GM12875 (cell line): ENCODE measurements around the gene CDHR2.
"Not testable (repeated sequence)": the region's sequence is repeated elsewhere in the genome, so short reads cannot be mapped to it uniquely, and the experiment has no call there.

Experiments
- H3K4me3 ChIP-seq: one replicate; pipeline ENCODE4 v1.5.1; 2011; ENCODE audit warnings: low read depth, low read length, control low read depth
- TF ChIP-seq, protein P1 (sequence below): IDR thresholded peaks from 2 replicates; pipeline ENCODE4 v1.5.1; 2011; ENCODE audit warnings: low read depth, mild to moderate bottlenecking, control low read depth, inconsistent platforms, low read length, moderate library complexity, borderline replicate concordance; ENCODE audit not compliant: insufficient read depth

CDHR2 gene

DNA sequence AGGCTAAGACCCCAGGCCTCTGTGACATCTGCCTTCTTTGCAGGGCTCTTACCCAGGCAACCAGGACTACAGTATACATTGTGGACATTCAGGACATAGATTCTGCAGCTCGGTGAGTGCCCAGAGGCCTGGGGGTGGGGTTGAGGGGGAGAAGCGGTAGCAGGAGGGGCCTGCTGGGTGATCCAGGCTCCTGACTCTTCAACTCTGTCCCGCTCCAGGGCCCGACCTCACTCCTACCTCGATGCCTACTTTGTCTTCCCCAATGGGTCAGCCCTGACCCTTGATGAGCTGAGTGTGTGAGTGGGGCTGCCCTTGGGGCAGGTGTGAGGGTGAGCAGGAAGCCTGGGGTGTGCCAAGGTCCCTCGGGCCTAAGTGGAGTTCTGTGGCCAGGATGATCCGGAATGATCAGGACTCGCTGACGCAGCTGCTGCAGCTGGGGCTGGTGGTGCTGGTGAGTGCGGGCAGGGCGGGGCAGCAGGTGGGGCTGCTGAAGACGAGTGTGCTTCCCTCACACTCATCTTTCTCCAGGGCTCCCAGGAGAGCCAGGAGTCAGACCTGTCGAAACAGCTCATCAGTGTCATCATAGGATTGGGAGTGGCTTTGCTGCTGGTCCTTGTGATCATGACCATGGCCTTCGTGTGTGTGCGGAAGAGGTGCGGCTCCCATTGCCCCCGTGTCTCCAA is 41.0 kb downstream of the CDHR2 start:
- TF ChIP-seq, protein P1, sequence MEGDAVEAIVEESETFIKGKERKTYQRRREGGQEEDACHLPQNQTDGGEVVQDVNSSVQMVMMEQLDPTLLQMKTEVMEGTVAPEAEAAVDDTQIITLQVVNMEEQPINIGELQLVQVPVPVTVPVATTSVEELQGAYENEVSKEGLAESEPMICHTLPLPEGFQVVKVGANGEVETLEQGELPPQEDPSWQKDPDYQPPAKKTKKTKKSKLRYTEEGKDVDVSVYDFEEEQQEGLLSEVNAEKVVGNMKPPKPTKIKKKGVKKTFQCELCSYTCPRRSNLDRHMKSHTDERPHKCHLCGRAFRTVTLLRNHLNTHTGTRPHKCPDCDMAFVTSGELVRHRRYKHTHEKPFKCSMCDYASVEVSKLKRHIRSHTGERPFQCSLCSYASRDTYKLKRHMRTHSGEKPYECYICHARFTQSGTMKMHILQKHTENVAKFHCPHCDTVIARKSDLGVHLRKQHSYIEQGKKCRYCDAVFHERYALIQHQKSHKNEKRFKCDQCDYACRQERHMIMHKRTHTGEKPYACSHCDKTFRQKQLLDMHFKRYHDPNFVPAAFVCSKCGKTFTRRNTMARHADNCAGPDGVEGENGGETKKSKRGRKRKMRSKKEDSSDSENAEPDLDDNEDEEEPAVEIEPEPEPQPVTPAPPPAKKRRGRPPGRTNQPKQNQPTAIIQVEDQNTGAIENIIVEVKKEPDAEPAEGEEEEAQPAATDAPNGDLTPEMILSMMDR, result no peak
- H3K4me3 ChIP-seq, result no peak overlapping the region

DNA sequence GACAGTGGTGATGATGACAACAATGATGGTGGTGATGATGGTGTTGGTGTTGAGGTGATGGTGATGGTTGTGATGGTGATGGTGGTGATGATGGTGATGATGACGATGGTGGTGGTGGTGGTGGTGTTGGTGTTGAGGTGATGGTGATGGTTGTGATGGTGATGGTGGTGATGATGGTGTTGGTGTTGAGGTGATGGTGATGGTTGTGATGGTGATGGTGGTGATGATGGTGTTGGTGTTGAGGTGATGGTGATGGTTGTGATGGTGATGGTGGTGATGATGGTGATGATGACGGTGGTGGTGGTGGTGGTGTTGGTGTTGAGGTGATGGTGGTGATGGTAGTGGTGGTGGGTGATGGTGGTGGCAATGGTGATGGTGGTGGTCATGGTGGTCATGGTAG is 42.5 kb downstream of the CDHR2 start:
- not testable (repeated sequence) for H3K4me3 ChIP-seq

DNA sequence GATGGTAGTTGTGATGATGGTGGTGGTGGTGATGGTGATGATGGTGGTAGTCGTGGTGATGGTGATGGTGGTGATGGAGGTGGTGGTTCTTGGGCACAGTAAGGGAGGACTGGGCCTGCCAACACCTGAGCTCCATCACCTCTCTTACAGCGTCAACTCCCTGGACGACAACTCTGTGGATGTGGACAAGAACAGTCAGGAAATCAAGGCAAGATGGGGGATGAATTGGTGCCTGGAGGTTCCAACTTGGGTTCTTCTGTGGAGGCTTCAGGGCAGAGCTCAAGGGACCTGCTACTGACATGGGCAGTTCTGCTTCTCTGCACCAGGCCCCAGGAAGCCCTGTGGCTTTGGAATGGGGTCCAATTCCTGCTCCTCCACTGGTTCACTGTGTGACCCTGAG is 43.4 kb downstream of the CDHR2 start:
- TF ChIP-seq, protein P1, result no peak
- H3K4me3 ChIP-seq, result no peak overlapping the region

DNA sequence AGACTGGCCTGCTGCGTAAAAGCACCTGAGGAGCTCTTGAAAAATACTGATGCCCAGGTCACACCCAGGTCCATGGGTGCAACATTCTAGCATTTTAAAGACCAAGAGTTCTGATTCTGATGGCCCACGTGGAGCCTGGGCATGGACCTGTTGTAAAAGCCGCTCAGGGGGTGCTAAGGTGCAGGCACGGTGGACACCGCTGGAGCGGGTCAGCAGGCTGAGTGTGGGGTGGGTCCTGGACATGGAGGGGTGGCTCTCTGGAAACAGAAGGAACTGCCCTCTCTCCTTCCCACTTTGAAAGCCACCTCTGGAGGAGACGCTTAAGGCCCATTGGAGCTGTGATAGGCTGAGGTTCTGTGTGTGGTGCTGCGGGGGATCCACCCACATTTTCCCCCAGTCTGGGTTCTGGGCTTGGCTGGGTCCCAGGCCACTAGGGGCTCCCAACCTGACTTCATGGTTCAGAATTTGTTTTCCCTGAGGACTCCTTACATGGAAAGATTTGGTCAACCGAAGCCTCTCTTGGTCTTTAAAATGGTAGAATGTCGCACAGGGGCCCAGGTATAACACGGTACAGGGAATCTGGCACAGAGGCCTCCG is 44.2 kb downstream of the CDHR2 start:
- H3K4me3 ChIP-seq, result no peak overlapping the region
- TF ChIP-seq, protein P1, result no peak

DNA sequence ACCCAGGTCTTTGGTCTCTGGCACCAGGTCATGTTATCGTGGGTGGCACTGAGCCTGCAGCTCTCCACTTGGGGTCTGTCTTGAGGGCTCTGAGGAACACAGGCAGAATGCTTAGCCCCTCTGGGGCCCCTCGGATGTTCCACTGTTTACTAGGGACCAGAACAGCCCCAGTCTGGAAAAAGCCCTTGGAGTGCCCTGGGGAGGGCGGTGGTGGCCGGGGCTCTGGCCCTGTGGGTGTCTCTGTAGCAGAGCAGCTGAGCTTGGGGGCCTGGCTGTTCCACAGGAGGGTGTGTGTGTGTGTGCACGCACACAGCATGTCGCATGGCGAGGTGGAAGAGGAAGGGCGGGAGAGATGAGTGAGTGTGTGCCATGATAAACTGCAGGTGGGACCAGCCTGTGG is 45.4 kb downstream of the CDHR2 start:
- H3K4me3 ChIP-seq, result no peak overlapping the region
- TF ChIP-seq, protein P1, result no peak

DNA sequence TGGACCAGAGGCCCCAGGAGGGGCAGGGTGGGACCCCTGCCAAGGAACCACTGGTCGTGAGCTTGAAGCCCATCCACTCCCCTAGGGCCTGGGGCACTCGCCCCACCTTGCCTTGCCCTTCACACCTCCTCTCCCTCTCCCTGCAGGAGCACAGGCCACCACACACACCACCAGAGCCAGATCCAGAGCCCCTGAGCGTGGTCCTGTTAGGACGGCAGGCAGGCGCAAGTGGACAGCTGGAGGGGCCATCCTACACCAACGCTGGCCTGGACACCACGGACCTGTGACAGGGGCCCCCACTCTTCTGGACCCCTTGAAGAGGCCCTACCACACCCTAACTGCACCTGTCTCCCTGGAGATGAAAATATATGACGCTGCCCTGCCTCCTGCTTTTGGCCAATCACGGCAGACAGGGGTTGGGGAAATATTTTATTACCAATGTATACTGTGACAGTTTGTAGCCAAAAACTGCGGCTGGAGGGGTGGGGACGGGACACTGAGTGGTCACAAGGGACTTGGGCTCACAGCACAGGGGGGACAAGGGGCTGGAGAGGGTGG is 46.3 kb downstream of the CDHR2 start:
- TF ChIP-seq, protein P1, result no peak
- H3K4me3 ChIP-seq, result no peak overlapping the region

DNA sequence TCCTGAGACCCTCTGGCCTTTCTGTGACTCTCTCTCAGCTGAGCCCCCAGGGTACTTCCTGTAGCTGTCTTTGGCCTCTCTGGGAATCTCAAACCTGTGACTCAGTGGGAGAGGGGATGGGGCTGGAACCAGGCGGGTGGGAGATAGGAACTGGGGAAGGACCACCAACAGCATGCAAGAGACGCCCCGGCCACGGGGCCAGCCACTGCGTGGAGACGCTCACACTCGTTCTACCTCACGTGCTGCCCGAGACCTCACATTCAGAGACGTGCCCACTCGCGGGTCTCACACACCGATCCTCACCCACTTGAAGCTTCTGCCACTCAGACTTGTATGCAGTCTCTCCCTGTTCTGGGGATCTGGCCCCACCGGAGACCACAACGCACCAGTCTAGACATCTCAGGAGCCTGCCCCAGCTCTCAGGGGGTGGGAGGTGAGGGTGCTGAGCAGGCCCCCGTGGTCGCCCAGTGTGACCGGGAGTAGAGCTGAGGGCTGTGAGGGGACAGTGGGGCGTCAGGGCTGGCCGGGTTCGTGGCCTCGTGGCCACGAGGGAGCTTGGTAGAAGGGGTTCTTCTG is 47.0 kb downstream of the CDHR2 start:
- no peak overlapping the region for H3K4me3 ChIP-seq
- TF ChIP-seq, protein P1, result no peak
